Right atrium auricular region (tissue), 2 donors: ENCODE measurements around the gene TFPI. TPM values are rescaled to one million over a fixed set of nuclear protein-coding genes. Genes with fewer than 3 reads are reported as not detected.

ENCODE experiments used
- DNase-seq: peaks from one replicate; pipeline ENCODE4 v3.0.0-alpha.2; 2019; ENCODE audit warnings: low spot score
- H3K27ac ChIP-seq, 2 donors: fragments of 200-600 bp; sonication (generic); 1 replicate in 1 of 2; 2 replicates in 1 of 2; pipeline ENCODE4 v1.5.1; 2016 to 2019
- H3K27me3 ChIP-seq, 2 donors: fragments of 200-600 bp; sonication (generic); one replicate each; pipeline versions ENCODE4 v1.5.1 to v1.6.0; 2017 to 2019
- H3K36me3 ChIP-seq: fragments of 200-600 bp; sonication (generic); one replicate; pipeline ENCODE4 v1.5.1; 2016
- H3K4me1 ChIP-seq, 2 donors: fragments of 200-600 bp; sonication (generic); one replicate each; pipeline versions ENCODE4 v1.5.1 to v1.6.0; 2017 to 2019
- H3K4me3 ChIP-seq, 2 donors: fragments of 200-600 bp; sonication (generic); 1 replicate in 1 of 2; 2 replicates in 1 of 2; pipeline ENCODE4 v1.5.1; 2017 to 2019; ENCODE audit warnings: mild to moderate bottlenecking in 1 of 2, moderate library complexity in 1 of 2
- H3K9me3 ChIP-seq, 2 donors: fragments of 200-600 bp; sonication (generic); one replicate each; pipeline ENCODE4 v1.5.1; 2019
- total RNA-seq, 2 donors: library from RNA; depleted of rRNA; stranded (reverse); fragments of >200 nt; gene quantifications; one replicate each; pipeline ENCODE4 v1.1.0, GENCODE V29; 2016
- TF ChIP-seq, protein P1 (sequence below), 2 donors: fragments of 200-600 bp; sonication (generic); IDR thresholded peaks; one replicate each; pipeline ENCODE4 v1.5.1; 2019; ENCODE audit warnings: antibody characterized with exemption in 2 of 2

TFPI gene
- total RNA-seq = 10 to 100 TPM; 43.6 to 58.2 TPM

DNA sequence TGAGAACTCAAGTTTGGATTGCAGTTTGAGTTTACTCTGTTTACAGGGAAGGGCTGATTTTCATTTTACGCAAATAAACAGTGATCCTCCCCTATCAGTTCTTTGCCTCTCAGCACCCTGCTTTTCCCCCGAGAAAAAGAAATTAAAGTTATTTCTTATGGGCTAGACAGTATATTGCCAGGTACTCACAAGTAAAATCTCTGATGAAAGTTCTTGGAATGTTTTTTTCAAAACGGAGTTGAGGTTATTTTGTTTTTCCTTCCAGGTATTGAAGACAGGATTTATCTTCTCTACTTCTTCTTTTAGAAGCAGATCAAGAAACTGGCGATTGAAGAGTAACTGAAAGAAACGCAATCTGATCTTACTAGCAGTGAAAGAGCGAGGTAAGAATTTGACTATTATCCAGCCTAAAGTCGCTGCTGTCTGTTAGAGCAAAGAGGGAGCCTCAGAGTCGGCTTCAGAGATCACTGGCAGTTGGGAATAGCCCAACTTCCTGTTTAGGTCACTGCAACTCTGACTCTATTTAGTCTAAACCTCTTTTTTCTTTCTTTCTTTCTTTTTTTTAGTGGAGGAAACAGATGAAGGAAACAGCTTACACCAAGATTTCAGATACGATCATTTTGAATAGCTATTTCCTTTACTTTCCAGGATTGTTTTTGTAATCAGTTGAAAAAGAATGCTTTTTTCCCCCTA is at the start of gene TFPI:
TFPI (minus strand) TSS at position 425 of the 693 bp plus-strand sequence. CDS start 50,667 bp downstream, outside the sequence.
- TF ChIP-seq, protein P1, sequence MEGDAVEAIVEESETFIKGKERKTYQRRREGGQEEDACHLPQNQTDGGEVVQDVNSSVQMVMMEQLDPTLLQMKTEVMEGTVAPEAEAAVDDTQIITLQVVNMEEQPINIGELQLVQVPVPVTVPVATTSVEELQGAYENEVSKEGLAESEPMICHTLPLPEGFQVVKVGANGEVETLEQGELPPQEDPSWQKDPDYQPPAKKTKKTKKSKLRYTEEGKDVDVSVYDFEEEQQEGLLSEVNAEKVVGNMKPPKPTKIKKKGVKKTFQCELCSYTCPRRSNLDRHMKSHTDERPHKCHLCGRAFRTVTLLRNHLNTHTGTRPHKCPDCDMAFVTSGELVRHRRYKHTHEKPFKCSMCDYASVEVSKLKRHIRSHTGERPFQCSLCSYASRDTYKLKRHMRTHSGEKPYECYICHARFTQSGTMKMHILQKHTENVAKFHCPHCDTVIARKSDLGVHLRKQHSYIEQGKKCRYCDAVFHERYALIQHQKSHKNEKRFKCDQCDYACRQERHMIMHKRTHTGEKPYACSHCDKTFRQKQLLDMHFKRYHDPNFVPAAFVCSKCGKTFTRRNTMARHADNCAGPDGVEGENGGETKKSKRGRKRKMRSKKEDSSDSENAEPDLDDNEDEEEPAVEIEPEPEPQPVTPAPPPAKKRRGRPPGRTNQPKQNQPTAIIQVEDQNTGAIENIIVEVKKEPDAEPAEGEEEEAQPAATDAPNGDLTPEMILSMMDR (IDR thresholded peaks at IDR 0.05) = no peak
- DNase-seq = no peak

GRCh38 chr2:187594801-187595200 is 40.6 kb upstream of the TFPI start:
- no peak overlapping the region for H3K4me3 ChIP-seq
- no peaks in the 10 kb centered on the region for H3K36me3 ChIP-seq
- TF ChIP-seq, protein P1 (IDR thresholded peaks at IDR 0.05) = peak in 1 of 2 donors; percentile 18
- DNase-seq = no peak
- H3K9me3 ChIP-seq = no peaks in the 10 kb centered on the region
- no peaks in the 10 kb centered on the region for H3K27me3 ChIP-seq
- no peaks in the 10 kb centered on the region for H3K4me1 ChIP-seq
- no peak overlapping the region for H3K27ac ChIP-seq

More for the DNA sequence above, at the start of gene TFPI:
- Histone ChIP-seq H3K36me3 (no peaks in the 10 kb centered on the region), H3K4me3 (peak within 1 kb of the TSS; percentile 44 to 50), H3K27ac (peak within 1 kb of the TSS; percentile 63 to 73), H3K9me3 (no peaks in the 10 kb centered on the region), H3K4me1 (no peaks in the 10 kb centered on the region), H3K27me3 (no peaks in the 10 kb centered on the region)

- no peaks in the 10 kb centered on the region for H3K36me3 ChIP-seq
- TF ChIP-seq, protein P1 (IDR thresholded peaks at IDR 0.05) = no peak
- H3K27ac ChIP-seq = no peak overlapping the region
- no peaks in the 10 kb centered on the region for H3K27me3 ChIP-seq
- H3K4me1 ChIP-seq = no peaks in the 10 kb centered on the region
- no peak overlapping the region for H3K4me3 ChIP-seq
- H3K9me3 ChIP-seq = no peaks in the 10 kb centered on the region
- no peak for DNase-seq
These were observed 39.5 kb upstream of the TFPI start for GRCh38 chr2:187593697-187594096.

DNA sequence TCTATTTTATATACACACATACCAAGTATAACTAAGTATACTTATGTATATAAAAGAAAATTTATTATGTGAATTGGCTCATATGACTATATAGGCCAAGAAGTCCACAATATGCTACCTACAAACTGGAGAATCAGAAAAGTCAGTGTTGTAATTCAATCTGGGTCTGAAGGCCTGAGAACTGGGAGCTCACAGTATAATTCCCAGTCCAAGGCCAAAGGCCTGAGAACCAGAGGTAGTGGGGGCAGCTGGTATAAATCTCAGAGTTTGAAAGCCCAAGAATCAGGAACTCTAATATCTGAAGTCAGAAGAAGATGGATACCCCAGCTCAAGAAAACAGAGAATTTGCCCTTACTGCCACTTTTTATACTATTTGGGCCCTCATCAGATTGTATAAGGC is 38.9 kb upstream of the TFPI start:
- H3K4me3 ChIP-seq = no peak overlapping the region
- H3K9me3 ChIP-seq = no peaks in the 10 kb centered on the region
- TF ChIP-seq, protein P1 (IDR thresholded peaks at IDR 0.05) = no peak
- H3K36me3 ChIP-seq = no peaks in the 10 kb centered on the region
- no peaks in the 10 kb centered on the region for H3K27me3 ChIP-seq
- no peak overlapping the region for H3K27ac ChIP-seq
- no peaks in the 10 kb centered on the region for H3K4me1 ChIP-seq
- no peak for DNase-seq

GRCh38 chr2:187590175-187590574 is 35.9 kb upstream of the TFPI start:
- Histone ChIP-seq H3K4me3 (no peak overlapping the region), H3K27me3 (no peaks in the 10 kb centered on the region)

More at GRCh38 chr2:187590175-187590574, 35.9 kb upstream of the TFPI start:
- Histone ChIP-seq H3K36me3 (no peaks in the 10 kb centered on the region), H3K27ac (no peak overlapping the region), H3K4me1 (no peaks in the 10 kb centered on the region), H3K9me3 (no peaks in the 10 kb centered on the region)
- DNase-seq = no peak
- TF ChIP-seq, protein P1 (IDR thresholded peaks at IDR 0.05) = no peak
